H1 (cell line): ENCODE results near the gene PVR.

Experiments
- CREB1 ChIP-seq: IDR thresholded peaks from 2 replicates; pipeline ENCODE4 v1.6.1; 2012; ENCODE audit warnings: inconsistent platforms
- JUND ChIP-seq: IDR thresholded peaks from 2 replicates; pipeline ENCODE4 v1.6.1; 2011; ENCODE audit warnings: mild to moderate bottlenecking, improper control_type of control experiment, low read length
- POLR2AphosphoS5 ChIP-seq: IDR thresholded peaks from 2 replicates; pipeline ENCODE4 v1.6.1; 2011; ENCODE audit warnings: low read depth, low read length
- RAD21 ChIP-seq, 2 experiments: IDR thresholded peaks in 1 of 2; conservative IDR thresholded peaks in 1 of 2; 2 replicates each; pipeline ENCODE4 v1.6.1; 2011; ENCODE audit warnings: low read depth in 2 of 2, low read length in 2 of 2, improper control_type of control experiment in 1 of 2, inconsistent platforms in 1 of 2, mild to moderate bottlenecking in 1 of 2, moderate library complexity in 1 of 2
- SAP30 ChIP-seq: fragments of 300-600 bp; sonication (generic); IDR thresholded peaks from 2 replicates; pipeline ENCODE4 v1.7.1; 2012; ENCODE audit warnings: low read length, moderate library complexity, mild to moderate bottlenecking, inconsistent platforms; ENCODE audit not compliant: insufficient read depth, insufficient replicate concordance
- SRF ChIP-seq: IDR thresholded peaks from 2 replicates; pipeline ENCODE4 v1.6.1; 2011; ENCODE audit warnings: mild to moderate bottlenecking, low read depth, low read length, moderate library complexity
- TAF1 ChIP-seq: IDR thresholded peaks from 2 replicates; pipeline ENCODE4 v1.6.1; 2011; ENCODE audit warnings: mild to moderate bottlenecking, low read depth, low read length
- ZNF274 ChIP-seq: IDR thresholded peaks from 2 replicates; pipeline ENCODE4 v1.7.0; 2012; ENCODE audit warnings: low read length, borderline replicate concordance; ENCODE audit errors: extremely low read depth
- TF ChIP-seq, protein P1 (sequence below): IDR thresholded peaks from 2 replicates; pipeline ENCODE4 v1.6.1; 2011; ENCODE audit warnings: low read length, improper control_type of control experiment
- TF ChIP-seq, protein P2 (sequence below), 3 experiments: IDR thresholded peaks; 1 replicate in 2 of 3; 2 replicates in 1 of 3; pipeline versions ENCODE4 v1.5.1 to v1.6.1; 2011; ENCODE audit warnings: low read length in 3 of 3, mild to moderate bottlenecking in 3 of 3, inconsistent platforms in 2 of 3, low read depth in 1 of 3, moderate library complexity in 1 of 3; ENCODE audit not compliant: insufficient read depth in 1 of 3; ENCODE audit errors: control extremely low read depth in 1 of 3

DNA sequence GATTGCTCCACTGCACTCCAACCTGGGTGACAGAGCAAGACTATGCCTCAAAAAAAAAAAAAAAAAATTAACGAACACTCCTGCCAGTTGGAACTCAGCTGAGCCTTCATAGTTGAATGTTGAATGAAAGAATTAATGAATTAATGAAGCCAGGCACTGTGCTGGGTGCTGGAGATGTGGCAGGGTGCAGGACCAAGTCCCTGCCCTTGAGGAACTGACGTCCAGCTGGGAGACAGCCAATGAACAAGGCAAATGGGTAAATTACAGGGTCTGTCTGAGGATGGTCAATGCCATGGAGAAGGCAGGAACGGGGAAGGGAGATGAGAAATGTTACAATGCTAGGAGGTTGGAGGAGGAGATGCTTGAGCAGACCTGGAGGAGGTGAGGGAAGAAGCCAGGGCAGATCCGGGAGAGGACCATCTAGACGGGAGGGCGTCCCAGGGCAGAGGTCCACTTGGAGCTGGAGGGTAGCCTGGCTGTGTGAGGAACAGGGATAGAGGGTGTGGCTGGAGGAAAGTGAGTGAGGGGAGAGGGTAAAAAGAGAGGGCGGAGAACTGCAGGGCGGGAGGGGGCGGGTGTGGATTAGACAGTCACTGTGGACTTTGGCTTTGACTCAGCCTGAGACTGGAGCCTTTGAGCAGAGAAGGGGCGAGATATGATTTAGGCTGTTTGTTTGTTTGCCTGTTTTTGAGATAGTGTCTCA is 47.1 kb upstream of the PVR start:
- TF ChIP-seq, protein P1, sequence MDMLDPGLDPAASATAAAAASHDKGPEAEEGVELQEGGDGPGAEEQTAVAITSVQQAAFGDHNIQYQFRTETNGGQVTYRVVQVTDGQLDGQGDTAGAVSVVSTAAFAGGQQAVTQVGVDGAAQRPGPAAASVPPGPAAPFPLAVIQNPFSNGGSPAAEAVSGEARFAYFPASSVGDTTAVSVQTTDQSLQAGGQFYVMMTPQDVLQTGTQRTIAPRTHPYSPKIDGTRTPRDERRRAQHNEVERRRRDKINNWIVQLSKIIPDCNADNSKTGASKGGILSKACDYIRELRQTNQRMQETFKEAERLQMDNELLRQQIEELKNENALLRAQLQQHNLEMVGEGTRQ, result no peak
- TF ChIP-seq CREB1 (no peak), ZNF274 (no peak), JUND (no peak), POLR2AphosphoS5 (no peak), SAP30 (no peak), RAD21 (IDR thresholded peaks at IDR 0.05 in 1 of 2, conservative IDR thresholded peaks at IDR 0.05 in 1 of 2; ENCODE audit: low read depth in 2 of 2, low read length in 2 of 2) (no peak), SRF (no peak), TAF1 (no peak)
- TF ChIP-seq, protein P2, sequence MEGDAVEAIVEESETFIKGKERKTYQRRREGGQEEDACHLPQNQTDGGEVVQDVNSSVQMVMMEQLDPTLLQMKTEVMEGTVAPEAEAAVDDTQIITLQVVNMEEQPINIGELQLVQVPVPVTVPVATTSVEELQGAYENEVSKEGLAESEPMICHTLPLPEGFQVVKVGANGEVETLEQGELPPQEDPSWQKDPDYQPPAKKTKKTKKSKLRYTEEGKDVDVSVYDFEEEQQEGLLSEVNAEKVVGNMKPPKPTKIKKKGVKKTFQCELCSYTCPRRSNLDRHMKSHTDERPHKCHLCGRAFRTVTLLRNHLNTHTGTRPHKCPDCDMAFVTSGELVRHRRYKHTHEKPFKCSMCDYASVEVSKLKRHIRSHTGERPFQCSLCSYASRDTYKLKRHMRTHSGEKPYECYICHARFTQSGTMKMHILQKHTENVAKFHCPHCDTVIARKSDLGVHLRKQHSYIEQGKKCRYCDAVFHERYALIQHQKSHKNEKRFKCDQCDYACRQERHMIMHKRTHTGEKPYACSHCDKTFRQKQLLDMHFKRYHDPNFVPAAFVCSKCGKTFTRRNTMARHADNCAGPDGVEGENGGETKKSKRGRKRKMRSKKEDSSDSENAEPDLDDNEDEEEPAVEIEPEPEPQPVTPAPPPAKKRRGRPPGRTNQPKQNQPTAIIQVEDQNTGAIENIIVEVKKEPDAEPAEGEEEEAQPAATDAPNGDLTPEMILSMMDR (IDR thresholded peaks at IDR 0.05; ENCODE audit: control extremely low read depth in 1 of 3, insufficient read depth in 1 of 3, low read depth in 1 of 3, low read length in 3 of 3), result no peak
